HG02938 (cell line): Measurements from ENCODE around the gene ADSS1.

ENCODE experiments used
- ATAC-seq: cut with Tn5 transposase; IDR thresholded peaks from one replicate; pipeline ENCODE4 v1.9.1; 2021; ENCODE audit warnings: mild to moderate bottlenecking, moderate library complexity; ENCODE audit not compliant: unreplicated experiment

Gene ADSS1

DNA sequence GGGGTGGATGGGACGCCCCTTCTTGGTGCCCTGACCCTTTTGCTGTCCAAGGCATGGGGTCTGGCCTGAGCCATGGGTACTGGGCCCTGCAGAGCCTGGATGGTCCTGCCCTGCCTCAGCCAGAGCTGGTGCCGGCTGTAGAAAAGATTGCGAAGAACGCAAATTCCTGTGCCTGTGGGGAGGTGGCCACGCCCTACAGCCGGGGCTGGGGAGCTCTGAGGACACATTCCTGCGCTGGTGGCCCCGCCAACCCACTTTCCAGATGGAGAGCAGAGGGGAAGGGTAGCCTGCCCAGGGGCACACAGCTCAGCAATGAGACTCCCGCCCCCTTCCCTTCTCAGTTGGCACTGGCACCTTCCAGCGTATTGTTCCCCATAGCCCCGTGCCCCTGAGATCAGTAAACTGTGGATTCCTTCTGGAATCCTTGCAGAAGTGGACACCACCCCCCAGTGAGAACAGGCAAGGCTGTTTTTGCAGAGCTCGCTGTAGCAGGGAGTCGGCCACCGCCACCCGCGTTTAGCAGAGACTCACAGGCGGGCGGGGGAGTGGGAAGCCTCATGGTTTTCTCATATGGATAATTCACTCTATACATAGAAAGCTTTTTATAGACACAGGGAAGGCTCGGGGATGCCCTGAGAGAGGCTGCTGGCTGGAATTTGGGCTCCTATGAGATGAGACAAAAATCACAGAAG, 26.0 kb upstream of the ADSS1 start:
- no peak for ATAC-seq

DNA sequence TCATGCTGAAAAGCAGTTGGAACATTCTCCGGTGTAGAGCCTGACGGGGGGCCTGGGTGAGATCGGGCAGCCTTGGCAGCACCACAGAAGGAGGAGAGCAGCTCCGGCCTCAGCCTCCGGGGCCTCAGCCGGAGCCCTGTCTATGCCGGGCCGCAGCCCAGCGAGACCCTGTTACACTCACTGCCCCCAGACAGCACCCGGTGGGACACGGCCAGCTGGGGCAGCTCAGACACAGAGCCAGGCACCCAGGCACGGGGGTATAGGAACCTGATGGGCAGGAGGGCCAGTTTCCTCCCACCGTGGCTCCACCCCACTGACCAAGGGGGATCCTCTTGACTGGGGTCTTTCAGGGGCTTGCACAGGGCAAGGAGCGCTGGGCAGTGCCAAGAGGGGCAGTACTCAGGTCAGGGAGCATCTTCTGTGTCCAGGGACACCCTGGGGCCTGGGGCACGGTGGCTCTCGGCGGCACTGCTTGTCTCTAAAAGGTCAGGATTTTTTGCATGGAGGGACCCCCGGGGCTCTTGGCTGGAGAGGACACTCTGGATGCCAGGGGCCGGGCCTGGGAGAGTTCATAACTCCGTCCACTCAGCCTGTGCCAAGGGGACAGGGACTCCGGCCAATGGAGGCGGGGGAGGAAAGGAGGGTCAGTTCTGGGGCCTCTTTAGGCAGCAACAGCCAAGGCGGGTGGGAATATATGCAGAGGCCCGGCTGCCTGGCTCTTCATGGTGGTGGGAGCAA, 25.2 kb upstream of the ADSS1 start:
- ATAC-seq, result no peak

DNA sequence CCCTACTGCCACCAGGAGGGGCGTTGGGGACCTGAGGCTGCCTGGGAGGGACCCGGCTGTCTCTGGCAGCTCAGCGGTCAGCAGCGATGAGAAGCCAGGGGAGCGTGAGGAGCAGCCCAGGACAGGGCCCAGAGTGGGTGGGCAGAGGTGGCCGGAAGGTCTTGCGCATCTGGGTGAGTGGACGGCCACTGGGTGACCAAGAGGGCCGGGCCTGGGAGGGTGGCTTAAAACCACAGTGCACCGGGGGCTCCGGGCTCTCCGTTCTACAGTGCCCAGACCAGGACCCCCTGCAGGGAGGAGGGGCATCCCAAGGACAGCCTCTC, 24.6 kb upstream of the ADSS1 start:
- ATAC-seq, result no peak

DNA sequence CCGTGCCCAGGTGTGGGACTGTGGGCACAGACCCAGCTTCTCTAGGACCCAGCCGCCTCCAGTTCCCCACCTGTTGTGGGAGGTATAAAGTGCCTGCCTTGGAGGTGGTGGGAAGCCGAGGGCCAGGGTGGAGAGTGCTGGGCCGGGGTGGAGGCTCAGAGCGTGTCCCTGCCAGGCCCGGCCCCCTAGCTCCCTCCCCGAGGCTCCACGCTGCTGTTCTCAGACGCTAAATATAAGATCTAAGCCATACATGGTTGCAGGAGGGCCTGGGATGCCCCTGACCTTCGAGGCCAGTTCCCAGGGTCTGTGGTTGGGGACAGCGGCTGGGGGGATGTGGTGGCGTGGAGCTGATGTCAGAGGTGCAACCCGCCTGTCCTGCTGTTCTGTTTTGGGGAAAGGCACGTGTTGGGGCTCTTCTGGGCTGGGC, 23.8 kb upstream of the ADSS1 start:
- no peak for ATAC-seq

DNA sequence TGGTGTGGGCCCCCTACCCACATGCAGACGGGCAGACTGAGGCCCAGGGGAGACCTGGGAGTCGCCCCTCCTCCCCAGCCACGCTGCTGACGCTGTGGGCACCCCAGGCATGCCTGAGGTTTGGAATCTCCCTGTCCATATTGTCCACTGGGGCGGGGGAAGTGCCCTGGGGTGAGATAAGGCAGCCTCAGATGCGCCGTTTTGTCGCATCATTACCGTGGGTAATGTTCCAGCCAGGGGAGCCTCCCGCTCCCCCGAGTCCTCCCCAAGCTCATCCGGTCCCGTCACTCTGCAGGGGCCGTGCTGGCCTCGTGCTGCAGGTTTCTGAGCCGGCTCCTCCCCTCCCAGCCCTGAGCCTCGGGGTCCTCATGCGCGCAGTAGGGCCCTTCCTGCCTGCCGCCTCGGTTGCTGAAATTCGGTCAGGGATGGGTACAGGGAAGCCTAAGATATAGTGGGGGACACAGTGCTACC, 23.2 kb upstream of the ADSS1 start:
- no peak for ATAC-seq

DNA sequence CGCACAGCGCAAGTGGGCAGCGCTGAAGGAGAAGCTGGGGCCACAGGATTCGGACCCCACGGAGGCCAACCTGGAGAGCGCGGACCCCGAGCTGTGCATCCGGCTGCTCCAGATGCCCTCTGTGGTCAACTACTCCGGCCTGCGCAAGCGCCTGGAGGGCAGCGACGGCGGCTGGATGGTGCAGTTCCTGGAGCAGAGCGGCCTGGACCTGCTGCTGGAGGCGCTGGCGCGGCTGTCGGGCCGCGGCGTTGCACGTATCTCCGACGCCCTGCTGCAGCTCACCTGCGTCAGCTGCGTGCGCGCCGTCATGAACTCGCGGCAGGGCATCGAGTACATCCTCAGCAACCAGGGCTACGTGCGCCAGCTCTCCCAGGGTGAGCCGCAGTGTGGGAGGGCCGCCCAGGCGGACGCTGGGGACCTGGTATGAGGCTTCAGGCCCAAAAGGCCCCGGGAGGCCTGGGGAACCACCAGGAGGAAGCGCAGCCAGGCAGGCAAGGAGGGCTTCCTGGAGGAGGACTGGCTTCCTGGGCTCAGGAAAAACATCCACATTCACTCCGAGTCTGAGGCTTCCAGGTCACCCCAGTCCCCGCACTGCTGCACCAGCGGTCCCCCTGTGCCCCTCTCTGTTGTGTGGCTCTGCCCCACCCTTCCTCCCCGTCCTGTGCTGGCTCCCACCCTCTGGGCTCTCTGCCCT, 22.5 kb upstream of the ADSS1 start:
- ATAC-seq, result no peak

DNA sequence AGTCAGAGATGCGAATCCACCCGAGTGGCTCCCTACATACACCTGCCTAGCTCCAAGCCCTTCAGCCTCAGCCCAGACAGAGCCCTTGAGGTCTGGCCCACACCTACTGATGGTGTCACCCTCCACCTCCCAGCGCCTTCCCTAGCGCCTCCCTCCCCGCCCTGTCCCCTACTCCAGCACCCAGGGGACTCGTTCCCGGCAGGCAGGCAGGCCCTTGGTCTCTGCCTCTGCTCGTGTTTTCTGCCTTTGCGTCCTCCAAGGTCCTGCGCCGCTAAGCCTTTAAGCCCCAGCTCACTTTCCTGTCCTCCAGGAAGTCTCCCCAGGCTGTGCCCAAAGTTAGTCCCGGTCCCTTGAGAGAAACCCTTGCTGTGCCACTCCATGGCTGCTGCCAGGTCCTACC, 21.9 kb upstream of the ADSS1 start:
- no peak for ATAC-seq

DNA sequence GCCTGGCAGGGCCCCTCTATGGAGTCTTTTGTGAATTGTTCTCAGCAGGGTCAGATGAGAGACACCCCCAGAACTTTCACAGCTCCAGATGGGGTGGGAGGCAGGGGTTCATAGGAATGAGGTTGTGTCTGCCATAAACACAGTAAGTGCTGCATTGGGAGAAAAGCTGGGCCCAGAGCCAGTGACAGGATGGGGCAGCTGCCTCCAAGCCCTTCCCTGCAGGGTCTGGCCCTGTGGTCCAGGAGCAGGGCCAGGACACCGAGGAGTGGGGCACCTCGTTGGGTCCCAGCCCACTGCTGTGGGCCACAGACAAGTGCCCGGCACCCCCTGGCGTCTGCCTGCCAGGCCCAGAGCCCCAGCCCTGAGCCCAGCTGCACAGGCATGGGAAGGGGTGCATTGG, 21.4 kb upstream of the ADSS1 start:
- no peak for ATAC-seq

DNA sequence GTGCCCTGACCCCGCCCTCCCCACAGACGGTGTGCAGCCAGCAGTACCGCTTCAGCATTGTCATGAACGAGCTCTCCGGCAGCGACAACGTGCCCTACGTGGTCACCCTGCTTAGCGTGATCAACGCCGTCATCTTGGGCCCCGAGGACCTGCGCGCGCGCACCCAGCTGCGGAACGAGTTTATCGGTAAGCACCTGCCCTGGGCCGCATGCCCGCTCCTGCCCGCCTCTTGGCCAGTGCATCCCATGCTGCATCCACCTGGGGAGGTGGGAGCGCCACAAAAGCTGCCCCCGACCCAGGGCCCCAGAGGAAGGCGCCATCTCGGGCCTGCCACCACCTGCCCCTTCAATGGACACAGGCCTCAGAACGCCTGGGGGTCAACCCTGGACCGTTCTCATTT, 20.8 kb upstream of the ADSS1 start:
- ATAC-seq, result no peak

DNA sequence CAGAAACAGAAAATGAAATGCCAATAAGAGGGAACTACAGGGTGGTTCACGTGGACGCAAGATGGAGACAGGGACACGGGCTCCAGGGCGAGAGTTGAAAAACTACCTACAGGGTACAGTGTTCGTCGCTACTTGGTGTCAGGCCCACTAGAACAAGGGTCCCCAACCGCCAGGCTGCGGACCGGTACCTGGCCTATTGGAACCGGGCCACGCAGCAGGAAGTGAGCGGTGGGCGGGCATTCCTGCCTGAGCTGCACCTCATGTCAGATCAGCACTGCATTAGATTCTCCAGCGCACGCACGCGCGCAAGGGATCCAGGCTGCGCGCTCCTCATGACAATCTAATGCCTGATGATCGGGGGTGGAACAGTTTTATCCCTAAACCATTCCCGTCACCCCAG, 19.8 kb upstream of the ADSS1 start:
- ATAC-seq, result no peak

DNA sequence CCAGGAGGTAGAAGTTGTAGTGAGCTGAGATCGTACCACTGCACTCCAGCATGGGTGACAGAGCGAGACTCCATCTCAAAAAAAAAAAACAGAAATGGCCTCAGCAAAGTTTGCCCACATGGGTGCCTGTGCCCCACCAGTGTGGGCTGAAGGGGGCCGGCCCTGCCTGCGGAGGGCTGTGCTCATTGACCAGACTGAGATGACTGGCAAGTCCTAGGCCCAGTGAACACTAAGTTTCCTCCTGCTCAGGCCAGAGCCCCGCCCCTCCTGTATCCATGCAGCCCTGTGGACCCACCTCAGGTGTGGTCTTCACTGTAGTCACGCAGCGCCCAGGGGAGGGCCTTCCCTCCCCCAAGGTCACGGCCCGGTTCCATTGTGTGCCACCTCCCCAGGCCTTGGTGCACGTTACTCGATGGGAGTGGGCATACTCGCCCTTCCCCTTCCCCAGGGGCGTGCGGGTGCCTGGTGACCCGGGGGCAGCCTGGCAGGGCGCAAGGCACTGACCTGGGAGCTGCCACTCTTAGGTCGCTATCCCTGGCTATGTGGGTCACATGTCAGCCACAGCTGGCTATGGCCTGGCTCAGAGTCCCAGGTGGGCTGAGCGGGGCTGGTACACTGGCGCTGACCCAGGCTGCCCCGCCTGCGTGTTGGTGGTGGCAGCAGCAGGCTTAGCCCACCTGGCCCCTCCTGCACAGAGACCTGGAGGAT, 18.5 kb upstream of the ADSS1 start:
- no peak for ATAC-seq

DNA sequence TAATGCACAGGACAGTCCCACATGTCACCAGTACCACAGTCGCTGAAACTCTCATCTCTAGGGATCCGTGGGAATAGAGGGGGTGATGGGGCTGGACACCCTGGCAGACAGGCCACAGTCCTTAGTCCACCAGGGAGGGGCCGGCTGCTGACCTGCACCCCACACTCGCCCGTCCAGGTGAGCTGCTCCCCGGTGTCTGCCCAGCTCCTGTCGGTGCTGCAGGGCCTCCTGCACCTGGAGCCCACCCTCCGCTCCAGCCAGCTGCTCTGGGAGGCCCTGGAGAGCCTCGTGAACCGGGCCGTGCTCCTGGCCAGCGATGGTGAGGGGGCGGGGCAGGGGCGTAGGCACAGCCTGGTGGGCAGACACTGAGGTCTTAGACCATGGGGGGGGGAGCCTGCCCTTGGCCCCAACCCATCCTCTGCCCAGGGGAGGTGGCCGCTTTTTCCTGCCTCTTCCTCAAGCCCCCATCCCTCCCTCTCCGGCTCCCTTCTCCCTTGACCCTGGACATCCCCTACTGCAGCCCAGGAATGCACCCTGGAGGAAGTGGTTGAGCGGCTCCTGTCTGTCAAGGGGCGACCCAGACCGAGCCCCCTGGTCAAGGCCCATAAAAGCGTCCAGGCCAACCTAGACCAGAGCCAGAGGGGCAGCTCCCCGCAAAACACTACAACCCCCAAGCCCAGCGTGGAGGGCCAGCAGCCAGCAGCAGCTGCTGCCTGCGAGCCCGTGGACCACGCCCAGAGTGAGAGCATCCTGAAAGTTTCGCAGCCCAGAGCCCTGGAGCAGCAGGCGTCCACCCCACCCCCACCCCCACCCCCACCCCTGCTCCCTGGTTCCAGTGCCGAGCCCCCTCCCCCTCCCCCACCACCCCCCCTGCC, 17.1 kb upstream of the ADSS1 start:
- ATAC-seq, result no peak

DNA sequence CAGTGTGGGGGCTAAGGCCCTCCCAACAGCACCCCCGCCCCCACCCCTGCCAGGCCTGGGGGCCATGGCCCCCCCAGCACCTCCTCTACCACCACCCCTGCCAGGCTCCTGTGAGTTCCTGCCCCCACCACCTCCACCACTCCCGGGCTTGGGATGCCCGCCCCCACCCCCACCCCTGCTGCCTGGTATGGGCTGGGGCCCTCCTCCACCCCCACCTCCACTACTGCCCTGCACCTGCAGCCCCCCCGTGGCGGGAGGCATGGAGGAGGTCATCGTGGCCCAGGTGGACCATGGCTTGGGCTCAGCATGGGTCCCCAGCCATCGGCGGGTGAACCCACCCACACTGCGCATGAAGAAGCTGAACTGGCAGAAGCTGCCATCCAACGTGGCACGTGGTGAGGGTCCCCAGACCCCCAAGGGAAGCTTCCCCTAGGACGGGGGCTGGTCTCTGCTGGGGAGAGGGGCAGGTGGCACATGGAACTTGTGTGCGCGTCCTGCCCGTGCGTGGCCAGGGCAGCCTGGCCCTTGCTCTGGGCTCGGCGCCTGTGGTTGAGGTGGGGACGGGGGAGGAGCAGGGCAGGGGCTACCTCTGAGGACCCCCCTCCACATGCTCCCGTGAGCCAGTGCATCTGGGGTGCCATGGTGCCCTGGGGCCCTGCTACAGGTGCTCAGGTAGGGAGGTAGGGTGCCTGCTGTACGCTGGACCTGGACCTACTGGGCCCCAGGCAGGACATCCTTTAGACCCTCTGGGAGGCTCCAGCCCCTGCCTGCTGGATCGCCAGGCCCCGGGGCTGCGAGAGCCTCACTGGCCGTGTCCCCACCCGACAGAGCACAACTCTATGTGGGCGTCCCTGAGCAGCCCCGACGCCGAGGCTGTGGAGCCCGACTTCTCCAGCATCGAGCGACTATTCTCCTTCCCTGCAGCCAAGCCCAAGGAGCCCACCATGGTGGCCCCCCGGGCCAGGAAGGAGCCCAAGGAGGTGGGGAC, 16.1 kb upstream of the ADSS1 start:
- no peak for ATAC-seq

DNA sequence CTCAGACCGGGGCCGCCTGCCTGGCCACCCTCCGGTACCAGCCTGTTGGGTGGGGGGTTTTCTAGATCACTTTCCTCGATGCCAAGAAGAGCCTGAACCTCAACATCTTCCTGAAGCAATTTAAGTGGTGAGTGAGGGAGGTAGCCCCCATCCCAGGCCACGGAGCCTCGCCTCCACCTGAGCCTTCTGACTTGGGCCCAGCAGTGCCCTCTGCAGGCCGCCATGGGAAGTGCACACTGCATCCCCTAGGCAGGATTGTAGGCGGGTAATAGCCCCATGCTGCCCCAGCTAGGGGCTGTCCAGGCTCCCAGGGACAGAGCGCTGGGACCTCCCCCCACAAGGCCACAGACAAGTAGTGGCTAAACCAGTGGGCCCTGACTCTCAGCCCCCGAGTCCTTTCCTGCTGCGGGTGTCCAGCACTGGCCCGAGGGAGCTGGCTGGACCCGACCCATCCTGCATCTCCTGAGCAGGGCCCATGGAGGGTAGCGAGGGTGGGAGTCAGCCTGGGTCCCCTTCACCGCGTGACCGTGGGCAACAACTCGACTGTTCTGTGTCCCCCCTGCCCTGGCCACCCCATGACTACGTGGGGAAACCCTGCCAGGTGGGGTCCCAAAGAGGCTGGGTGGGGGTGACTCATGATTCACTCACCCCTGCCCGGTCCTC, 15.3 kb upstream of the ADSS1 start:
- ATAC-seq, result no peak

DNA sequence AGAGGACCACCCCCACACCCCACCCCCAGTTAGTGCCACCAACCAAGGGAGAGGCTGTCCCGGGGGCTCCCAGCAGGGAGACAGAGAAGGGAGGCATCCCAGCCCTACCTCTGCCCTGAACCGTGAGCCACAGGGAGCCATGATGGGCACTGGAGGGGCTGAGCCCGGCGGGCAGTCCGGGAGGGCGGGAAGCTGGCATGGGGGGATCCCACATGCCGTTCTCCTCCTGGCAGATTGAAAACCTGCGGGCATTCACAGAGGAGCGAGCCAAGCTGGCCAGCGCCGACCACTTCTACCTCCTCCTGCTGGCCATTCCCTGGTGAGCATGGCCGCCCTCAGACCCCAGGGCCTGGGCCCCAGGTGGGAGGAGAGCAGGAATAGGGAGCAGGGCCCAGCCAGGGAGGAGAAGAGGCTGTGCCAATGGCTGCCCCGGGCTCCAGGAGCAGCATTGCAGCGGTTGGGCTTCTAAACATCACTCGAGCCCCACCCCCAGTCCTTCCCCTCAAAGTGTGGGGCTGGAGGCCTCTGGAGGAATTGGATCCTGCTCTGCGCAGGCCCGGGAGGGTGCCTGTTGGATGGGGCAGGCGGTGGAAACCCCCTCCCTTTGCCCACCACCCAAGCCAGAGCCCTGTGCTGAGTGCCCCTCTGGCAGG, 14.5 kb upstream of the ADSS1 start:
- ATAC-seq, result no peak

DNA sequence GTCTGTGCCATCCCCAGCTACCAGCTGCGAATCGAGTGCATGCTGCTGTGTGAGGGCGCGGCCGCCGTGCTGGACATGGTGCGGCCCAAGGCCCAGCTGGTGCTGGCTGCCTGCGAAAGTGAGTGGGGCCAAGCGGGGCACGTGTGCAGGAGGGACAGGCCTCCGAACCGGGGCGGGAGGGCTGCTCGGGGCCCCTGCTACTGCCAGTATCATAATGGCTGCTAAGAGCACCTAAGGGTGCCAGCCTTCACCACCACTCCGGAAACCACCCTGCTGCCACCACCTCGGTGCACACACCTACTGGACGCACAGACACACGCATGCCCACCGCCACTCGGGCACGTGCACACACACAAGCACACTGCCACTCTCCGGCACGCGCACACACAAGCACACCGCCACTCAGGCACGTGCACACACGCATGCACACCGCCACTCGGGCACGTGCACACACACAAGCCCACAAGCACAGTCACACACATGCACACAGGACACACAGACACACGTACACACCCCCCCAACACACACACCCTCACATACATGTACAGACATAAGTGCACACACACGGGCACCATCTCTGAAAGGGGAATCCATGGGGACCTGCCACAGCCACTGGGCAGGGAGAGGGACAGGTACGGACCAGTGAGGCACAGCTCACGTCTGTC, 13.8 kb upstream of the ADSS1 start:
- no peak for ATAC-seq

DNA sequence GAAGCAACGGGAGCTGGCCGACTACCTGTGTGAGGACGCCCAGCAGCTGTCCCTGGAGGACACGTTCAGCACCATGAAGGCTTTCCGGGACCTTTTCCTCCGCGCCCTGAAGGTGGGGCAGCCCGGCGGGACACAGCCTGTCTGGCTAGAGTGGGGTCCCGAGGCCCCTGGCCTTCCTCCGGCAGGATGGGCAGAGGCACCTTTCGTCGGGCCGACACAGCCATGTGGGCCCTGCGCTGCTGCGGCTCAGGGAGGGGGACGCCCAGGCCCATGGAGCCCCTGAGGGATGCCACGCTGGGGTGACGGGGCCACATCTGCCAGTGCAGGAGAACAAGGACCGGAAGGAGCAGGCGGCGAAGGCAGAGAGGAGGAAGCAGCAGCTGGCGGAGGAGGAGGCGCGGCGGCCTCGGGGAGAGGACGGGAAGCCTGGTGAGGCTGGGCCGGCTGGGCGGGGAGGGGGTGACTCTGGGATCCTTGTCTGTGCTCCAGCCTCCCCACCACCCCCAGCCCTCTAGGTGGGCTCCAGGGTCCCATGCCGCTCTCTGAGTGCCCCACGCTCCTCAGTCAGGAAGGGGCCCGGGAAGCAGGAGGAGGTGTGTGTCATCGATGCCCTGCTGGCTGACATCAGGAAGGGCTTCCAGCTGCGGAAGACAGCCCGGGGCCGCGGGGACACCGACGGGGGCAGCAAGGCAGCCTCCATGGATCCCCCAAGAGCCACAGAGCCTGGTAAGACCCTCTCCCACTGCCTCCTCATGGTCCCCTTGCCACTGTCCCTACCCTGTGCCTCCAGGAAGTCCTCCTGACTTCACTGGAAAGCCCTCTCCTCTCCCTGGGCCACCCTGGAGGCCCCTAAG, 10.9 kb upstream of the ADSS1 start:
- ATAC-seq, result no peak
